Measurements from ENCODE around the gene TUBGCP3.
A peak's percentile ranks its signal among the peaks of the same experiment; 100 is the strongest.

TUBGCP3 gene

GRCh38 chr13:112592647-112593046 is 4.7 kb upstream of the TUBGCP3 start:
- POLR2A ChIA-PET = no interaction called here
- CTCF ChIA-PET = interaction anchor here (6.5 kb wide), 1 partner anchor 13 kb away, joined by 40 read pairs; no protein-coding TSS in a partner anchor
- no peak for DNase-seq (ENCODE audit: low read depth, low spot score)
- no peak overlapping the region for H3K4me3 ChIP-seq (ENCODE audit: low read depth, low read length)
- TF ChIP-seq, protein P1, sequence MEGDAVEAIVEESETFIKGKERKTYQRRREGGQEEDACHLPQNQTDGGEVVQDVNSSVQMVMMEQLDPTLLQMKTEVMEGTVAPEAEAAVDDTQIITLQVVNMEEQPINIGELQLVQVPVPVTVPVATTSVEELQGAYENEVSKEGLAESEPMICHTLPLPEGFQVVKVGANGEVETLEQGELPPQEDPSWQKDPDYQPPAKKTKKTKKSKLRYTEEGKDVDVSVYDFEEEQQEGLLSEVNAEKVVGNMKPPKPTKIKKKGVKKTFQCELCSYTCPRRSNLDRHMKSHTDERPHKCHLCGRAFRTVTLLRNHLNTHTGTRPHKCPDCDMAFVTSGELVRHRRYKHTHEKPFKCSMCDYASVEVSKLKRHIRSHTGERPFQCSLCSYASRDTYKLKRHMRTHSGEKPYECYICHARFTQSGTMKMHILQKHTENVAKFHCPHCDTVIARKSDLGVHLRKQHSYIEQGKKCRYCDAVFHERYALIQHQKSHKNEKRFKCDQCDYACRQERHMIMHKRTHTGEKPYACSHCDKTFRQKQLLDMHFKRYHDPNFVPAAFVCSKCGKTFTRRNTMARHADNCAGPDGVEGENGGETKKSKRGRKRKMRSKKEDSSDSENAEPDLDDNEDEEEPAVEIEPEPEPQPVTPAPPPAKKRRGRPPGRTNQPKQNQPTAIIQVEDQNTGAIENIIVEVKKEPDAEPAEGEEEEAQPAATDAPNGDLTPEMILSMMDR (IDR thresholded peaks at IDR 0.05; ENCODE audit: insufficient read depth, low read length, missing control alignments) = no peak

- POLR2A ChIA-PET = no interaction called here
- no peak for DNase-seq (ENCODE audit: low read depth, low spot score)
- no peak overlapping the region for H3K4me3 ChIP-seq (ENCODE audit: low read depth, low read length)
- TF ChIP-seq, protein P1 (IDR thresholded peaks at IDR 0.05; ENCODE audit: insufficient read depth, low read length, missing control alignments) = no peak
- CTCF ChIA-PET = interaction anchor here (6.5 kb wide), 1 partner anchor 13 kb away, joined by 40 read pairs; no protein-coding TSS in a partner anchor
Observed at GRCh38 chr13:112592181-112592580, 4.2 kb upstream of the TUBGCP3 start.

- peak overlapping the region; percentile 95 for H3K4me3 ChIP-seq (ENCODE audit: low read depth, low read length)
- POLR2A ChIA-PET = interaction anchor here (1.6 kb wide), 1 partner anchor 17 kb away, joined by 6 read pairs; no protein-coding TSS in a partner anchor
- no peak for DNase-seq (ENCODE audit: low read depth, low spot score)
- TF ChIP-seq, protein P1 (IDR thresholded peaks at IDR 0.05; ENCODE audit: insufficient read depth, low read length, missing control alignments) = no peak
- CTCF ChIA-PET = interaction anchor here (1.0 to 6.5 kb wide), 4 partner anchors 11 to 286 kb away, joined by 3 to 40 read pairs (median 4); no protein-coding TSS in a partner anchor
Observed at GRCh38 chr13:112588490-112589297, 741 bp upstream of the TUBGCP3 start.

GRCh38 chr13:112587212-112587763 is 665 bp downstream of the TUBGCP3 start:
- CTCF ChIA-PET = interaction anchor here (1.3 to 6.5 kb wide), 2 partner anchors 10 to 18 kb away, joined by 5 to 40 read pairs; no protein-coding TSS in a partner anchor
- TF ChIP-seq, protein P1 (IDR thresholded peaks at IDR 0.05; ENCODE audit: insufficient read depth, low read length, missing control alignments) = no peak
- H3K4me3 ChIP-seq (ENCODE audit: low read depth, low read length) = peak overlapping the region; percentile 95
- no peak for DNase-seq (ENCODE audit: low read depth, low spot score)
- POLR2A ChIA-PET = interaction anchor here (0.7 to 1.6 kb wide), 2 partner anchors 18 to 64 kb away, joined by 3 to 6 read pairs; no protein-coding TSS in a partner anchor

- ChIA-PET CTCF (interaction anchor here (0.6 to 2.5 kb wide), 2 partner anchors 11 to 20 kb away, joined by 4 to 8 read pairs; no protein-coding TSS in a partner anchor), POLR2A (no interaction called here)
- H3K4me3 ChIP-seq (ENCODE audit: low read depth, low read length) = peak overlapping the region; percentile 95
- TF ChIP-seq, protein P1 (IDR thresholded peaks at IDR 0.05; ENCODE audit: insufficient read depth, low read length, missing control alignments) = no peak
- no peak for DNase-seq (ENCODE audit: low read depth, low spot score)
Observed at GRCh38 chr13:112586334-112586960, 1.5 kb downstream of the TUBGCP3 start.
